H1 (cell line): ENCODE results near the gene EFCAB6. TPM values are rescaled to one million over a fixed set of nuclear protein-coding genes. Genes with fewer than 3 reads are reported as not detected.

ENCODE experiments used
- CTCF ChIA-PET: fragments of 300-600 bp; sonication (Branson Sonifier 250); formaldehyde crosslinking; loops from one replicate; lab custom pipeline; 2021; ENCODE audit not compliant: partially characterized antibody; lab: Charles Lee
- POLR2A ChIA-PET: fragments of 300-600 bp; sonication (Branson Sonifier 250); formaldehyde crosslinking; loops from one replicate; lab custom pipeline; 2021; ENCODE audit warnings: inconsistent platforms; ENCODE audit not compliant: partially characterized antibody; lab: Charles Lee
- DNase-seq, 2 experiments: peaks; one replicate each; pipeline versions ENCODE4 v3.0.0 to v3.0.0-alpha.2; 2010 to 2022; ENCODE audit warnings: low spot score in 2 of 2, low read depth in 1 of 2, mixed read lengths in 1 of 2
- FAIRE-seq: peaks from 2 replicates; lab custom pipeline; 2011; peaks lifted over from hg19 to GRCh38; lab: Jason Lieb, UNC
- H2AFZ ChIP-seq: 2 replicates; pipeline ENCODE4 v1.8.1; 2012; ENCODE audit warnings: low read length, inconsistent platforms
- H2AK5ac ChIP-seq: 2 replicates; pipeline ENCODE4 v1.6.1; 2013; ENCODE audit warnings: low read depth, low read length
- H2BK120ac ChIP-seq: replicated peaks from 2 replicates; pipeline ENCODE3; 2013; ENCODE audit warnings: low read depth, low read length, inconsistent platforms
- H2BK12ac ChIP-seq: 2 replicates; pipeline ENCODE4 v1.6.1; 2013; ENCODE audit warnings: low read depth, low read length
- H2BK15ac ChIP-seq: 2 replicates; pipeline ENCODE4 v1.6.1; 2013; ENCODE audit warnings: low read length
- H2BK20ac ChIP-seq: 2 replicates; pipeline ENCODE4 v1.6.1; 2013; ENCODE audit warnings: low read length
- H2BK5ac ChIP-seq: 2 replicates; pipeline ENCODE4 v1.6.1; 2013; ENCODE audit warnings: low read depth, low read length
- H3K14ac ChIP-seq: 2 replicates; pipeline ENCODE4 v1.6.1; 2013; ENCODE audit warnings: inconsistent platforms; ENCODE audit not compliant: insufficient read length
- H3K18ac ChIP-seq: 2 replicates; pipeline ENCODE4 v1.6.1; 2013; ENCODE audit warnings: low read length; ENCODE audit errors: extremely low read depth
- H3K23ac ChIP-seq: 2 replicates; pipeline ENCODE4 v1.6.1; 2013; ENCODE audit warnings: inconsistent platforms; ENCODE audit not compliant: insufficient read length
- H3K23me2 ChIP-seq: 2 replicates; pipeline ENCODE4 v1.6.1; 2013; ENCODE audit warnings: low read depth, low read length
- H3K27ac ChIP-seq: 2 replicates; pipeline ENCODE4 v1.6.1; 2011; ENCODE audit warnings: low read depth, low read length, inconsistent platforms
- H3K27me3 ChIP-seq, 4 experiments: replicated peaks in 1 of 4; 1 replicate in 1 of 4; 2 replicates in 3 of 4; pipeline versions ENCODE4 v1.6.1 to v1.8.1; 2011 to 2013; ENCODE audit warnings: low read length in 3 of 4, mild to moderate bottlenecking in 3 of 4, inconsistent platforms in 2 of 4, mixed read lengths in 2 of 4, moderate library complexity in 1 of 4; ENCODE audit not compliant: control insufficient read depth in 3 of 4, insufficient read depth in 3 of 4; ENCODE audit errors: extremely low read depth in 1 of 4
- H3K36me3 ChIP-seq, 4 experiments: 2 replicates each; pipeline versions ENCODE4 v1.6.1 to v1.8.1; 2011 to 2013; ENCODE audit warnings: mild to moderate bottlenecking in 4 of 4, low read length in 3 of 4, moderate library complexity in 2 of 4, control low read depth in 1 of 4, inconsistent platforms in 1 of 4; ENCODE audit not compliant: insufficient read depth in 4 of 4, control insufficient read depth in 2 of 4
- H3K4ac ChIP-seq: replicated peaks from 2 replicates; pipeline ENCODE3; 2013; ENCODE audit warnings: low read length, low read depth, mixed read lengths, inconsistent platforms; ENCODE audit not compliant: insufficient read length
- H3K4me1 ChIP-seq, 4 experiments: replicated peaks in 1 of 4; 1 replicate in 1 of 4; 2 replicates in 3 of 4; pipeline versions ENCODE4 v1.6.1 to v1.8.1; 2011 to 2013; ENCODE audit warnings: low read length in 3 of 4, inconsistent platforms in 2 of 4, mixed read lengths in 1 of 4; ENCODE audit not compliant: insufficient read depth in 4 of 4, control insufficient read depth in 3 of 4
- H3K4me2 ChIP-seq, 2 experiments: 2 replicates each; pipeline versions ENCODE4 v1.6.1 to v1.8.1; 2011 to 2013; ENCODE audit warnings: low read depth in 2 of 2, low read length in 2 of 2, control low read depth in 1 of 2, inconsistent platforms in 1 of 2, mild to moderate bottlenecking in 1 of 2; ENCODE audit not compliant: insufficient read depth in 1 of 2
- H3K4me3 ChIP-seq, 4 experiments: fragments of 200-600, 300-600 bp in 1 of 4; sonication (generic), shearing (Covaris generic), sonication (Bioruptor Twin) in 1 of 4; 2 replicates each; pipeline versions ENCODE4 v1.5.1 to v1.8.1; 2011 to 2016; ENCODE audit warnings: low read length in 4 of 4, low read depth in 3 of 4, control low read depth in 2 of 4, inconsistent platforms in 2 of 4, mild to moderate bottlenecking in 2 of 4, mixed read lengths in 1 of 4, moderate library complexity in 1 of 4; ENCODE audit not compliant: insufficient read depth in 2 of 4; ENCODE audit errors: extremely low read depth in 1 of 4
- H3K56ac ChIP-seq: replicated peaks from 2 replicates; pipeline ENCODE3; 2013; ENCODE audit warnings: low read depth, mild to moderate bottlenecking, mixed read lengths, low read length, inconsistent platforms; ENCODE audit not compliant: insufficient read length
- H3K79me1 ChIP-seq: 2 replicates; pipeline ENCODE4 v1.6.1; 2013; ENCODE audit warnings: low read depth, low read length, control low read depth
- H3K79me2 ChIP-seq, 2 experiments: 2 replicates each; pipeline versions ENCODE4 v1.6.1 to v1.8.1; 2012 to 2013; ENCODE audit warnings: low read length in 2 of 2, mild to moderate bottlenecking in 2 of 2, inconsistent platforms in 1 of 2; ENCODE audit not compliant: insufficient read depth in 2 of 2, control insufficient read depth in 1 of 2
- H3K9ac ChIP-seq, 4 experiments: replicated peaks in 1 of 4; 1 replicate in 1 of 4; 2 replicates in 3 of 4; pipeline versions ENCODE4 v1.6.1 to v1.8.1; 2011 to 2013; ENCODE audit warnings: low read depth in 3 of 4, low read length in 3 of 4, control low read depth in 2 of 4, mild to moderate bottlenecking in 2 of 4, moderate library complexity in 2 of 4, inconsistent platforms in 1 of 4; ENCODE audit errors: extremely low read depth in 1 of 4
- H3K9me3 ChIP-seq, 2 experiments: 2 replicates each; pipeline versions ENCODE4 v1.6.1 to v1.8.1; 2012 to 2013; ENCODE audit warnings: mild to moderate bottlenecking in 2 of 2, moderate library complexity in 2 of 2, control low read depth in 1 of 2, inconsistent platforms in 1 of 2, low read depth in 1 of 2, low read length in 1 of 2, mixed read lengths in 1 of 2; ENCODE audit not compliant: insufficient read depth in 2 of 2
- H4K20me1 ChIP-seq, 2 experiments: replicated peaks in 1 of 2; 2 replicates each; pipeline versions ENCODE3 to v1.8.1; 2011 to 2013; ENCODE audit warnings: inconsistent platforms in 2 of 2, low read length in 2 of 2, mild to moderate bottlenecking in 1 of 2; ENCODE audit not compliant: insufficient read depth in 2 of 2, control insufficient read depth in 1 of 2
- H4K5ac ChIP-seq: 2 replicates; pipeline ENCODE4 v1.6.1; 2013; ENCODE audit warnings: low read length, low read depth, mixed read lengths, inconsistent platforms; ENCODE audit not compliant: insufficient read length
- H4K8ac ChIP-seq: 2 replicates; pipeline ENCODE4 v1.8.0; 2013; ENCODE audit warnings: mild to moderate bottlenecking, moderate library complexity, low read length, inconsistent platforms; ENCODE audit not compliant: insufficient read depth; ENCODE audit errors: extremely low read depth
- H4K91ac ChIP-seq: replicated peaks from 2 replicates; pipeline ENCODE3; 2013; ENCODE audit warnings: low read length, mixed read lengths, inconsistent platforms; ENCODE audit not compliant: insufficient read length
- RAD21 ChIP-seq, 2 experiments: IDR thresholded peaks in 1 of 2; conservative IDR thresholded peaks in 1 of 2; 2 replicates each; pipeline ENCODE4 v1.6.1; 2011; ENCODE audit warnings: low read depth in 2 of 2, low read length in 2 of 2, improper control_type of control experiment in 1 of 2, inconsistent platforms in 1 of 2, mild to moderate bottlenecking in 1 of 2, moderate library complexity in 1 of 2
- TAF1 ChIP-seq: IDR thresholded peaks from 2 replicates; pipeline ENCODE4 v1.6.1; 2011; ENCODE audit warnings: mild to moderate bottlenecking, low read depth, low read length
- WGBS, 2 experiments: shearing (Covaris generic) in 1 of 2; methylation state at CpG; one replicate each; pipeline versions ENCODE4 v1.1.6 to v1.1.7; 2013 to 2015; ENCODE audit warnings: low lambda C conversion rate in 2 of 2, mixed read lengths in 2 of 2, inconsistent platforms in 1 of 2, low coverage in 1 of 2, missing lambda C conversion rate in 1 of 2; ENCODE audit not compliant: insufficient replicate concordance in 2 of 2, insufficient coverage in 1 of 2, insufficient read length in 1 of 2; ENCODE audit errors: extremely low coverage in 1 of 2, missing lambda C conversion rate in 1 of 2; 5-methylcytosine and 5-hydroxymethylcytosine counted together
- polyA plus RNA-seq, 7 experiments: library from polyadenylated mRNA; depleted of rRNA in 3 of 7; stranded (reverse) in 5 of 7; unstranded in 2 of 7; fragments of >200 nt in 5 of 7; fragments of 200-250 nt in 2 of 7; gene quantifications; 1 replicate in 5 of 7; 2 replicates in 1 of 7; 4 replicates in 1 of 7; pipeline versions ENCODE4 v1.2.1 to v1.2.3, GENCODE V29; 2011 to 2013; ENCODE audit warnings: missing spikeins in 2 of 7, mixed read lengths in 2 of 7
- total RNA-seq: library from RNA; stranded (reverse); fragmentation: NEBNext Ultra II Directional; extraction: Animal tissue kit (Norgen Biotek cat#: 25700); gene quantifications from 2 replicates; pipeline ENCODE4 v1.2.1, GENCODE V29; 2021

The EFCAB6 gene
- total and polyA plus RNA-seq, 2 of the 8 experiments (the other 6 are each of a cell fraction or from before 2014, with no cell fraction given): 0.32 to 1.7 TPM

DNA sequence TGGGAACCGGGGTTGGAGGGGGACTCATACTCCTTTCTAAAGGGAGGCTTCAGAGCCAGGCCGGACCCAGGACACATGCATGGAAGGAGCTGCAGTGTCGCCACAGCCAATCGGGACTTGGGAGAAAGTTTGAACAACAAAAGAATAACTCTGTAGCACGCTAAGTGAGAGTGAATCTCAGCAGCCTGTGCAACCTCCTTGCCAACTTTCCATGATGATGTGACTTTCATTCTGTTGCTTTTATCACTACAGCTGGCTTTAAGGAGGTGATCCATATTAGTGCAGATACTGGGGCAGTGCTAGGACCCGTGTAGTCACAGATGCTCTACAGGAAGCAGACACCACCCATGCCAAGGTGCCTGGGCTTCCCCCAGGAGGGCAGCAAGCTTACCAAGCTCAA, 243.0 kb downstream of the EFCAB6 start:
- Histone ChIP-seq H2BK15ac (no peak overlapping the region), H3K23me2 (no peaks in the 10 kb centered on the region), H4K5ac (no peak overlapping the region), H3K23ac (no peak overlapping the region), H3K4me3 (no peak overlapping the region), H3K27me3 (no peaks in the 10 kb centered on the region; a peak in 1 of 7 replicates), H2BK12ac (no peak overlapping the region), H4K8ac (no peak overlapping the region), H2AK5ac (no peak overlapping the region), H3K36me3 (no peaks in the 10 kb centered on the region), H2BK5ac (no peak overlapping the region), H3K4me2 (no peak overlapping the region), H4K91ac (no peak overlapping the region), H3K4me1 (peaks cover 2 to 12% (median 10%) of the 10 kb centered on the region in 4 experiments), H3K79me2 (no peaks in the 10 kb centered on the region), H3K79me1 (no peaks in the 10 kb centered on the region), H2AFZ (no peak overlapping the region), H3K27ac (no peak overlapping the region), H3K9ac (no peak overlapping the region), H4K20me1 (no peaks in the 10 kb centered on the region), H3K9me3 (no peaks in the 10 kb centered on the region), H3K14ac (no peak overlapping the region), H2BK20ac (no peak overlapping the region; the same call in 1 of the 2 replicates), H3K18ac (no peak overlapping the region), H2BK120ac (no peak overlapping the region), H3K56ac (no peak overlapping the region), H3K4ac (no peak overlapping the region)
- POLR2A ChIA-PET: interaction anchor here (1.3 kb wide), 1 partner anchor 23 kb away, joined by 3 read pairs; no protein-coding TSS in a partner anchor
- WGBS, 2 experiments: 90% methylated on average over 6 of the region's 6 CpGs; no CpG with 5 or more reads in 1 of the 2 experiments
- CTCF ChIA-PET: interaction anchor here (0.6 kb wide), 1 partner anchor 1603 kb away, joined by 5 read pairs; no protein-coding TSS in a partner anchor
- FAIRE-seq (no peak), DNase-seq (no peak)
- no peak for TF ChIP-seq RAD21 (IDR thresholded peaks at IDR 0.05 in 1 of 2, conservative IDR thresholded peaks at IDR 0.05 in 1 of 2; ENCODE audit: low read depth in 2 of 2, low read length in 2 of 2)
- TF ChIP-seq TAF1: no peak
